ENCODE measurements around the gene DNAI4. TPM values are rescaled to one million over a fixed set of nuclear protein-coding genes. Genes with fewer than 3 reads are reported as not detected.

Gene DNAI4
- total and polyA plus RNA-seq, 2 donors (not counting 3 experiments of a cell fraction or from before 2014, with no cell fraction given) = 0.51 to 3.3 TPM

DNA sequence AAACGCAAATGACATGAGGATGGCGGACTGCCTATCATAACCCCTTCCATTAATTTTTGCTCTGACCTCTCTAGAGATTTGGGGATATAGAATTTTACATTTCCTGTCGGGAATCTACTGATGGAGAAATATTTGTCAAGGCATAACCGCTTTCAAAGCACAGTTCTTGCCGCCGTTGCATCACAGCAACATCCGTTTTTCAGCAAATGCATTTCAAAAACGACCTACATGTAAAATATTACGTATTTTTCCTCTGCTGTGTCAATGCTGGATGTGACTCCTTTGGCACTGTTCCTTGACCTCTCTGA is 5.0 kb upstream of the DNAI4 start:
- Histone ChIP-seq H3K36me3 (ENCODE audit: control insufficient read depth in 2 of 2, extremely low read depth in 1 of 2, insufficient read depth in 2 of 2, low read length in 2 of 2) (no peaks in the 10 kb centered on the region), H3K79me2 (ENCODE audit: control insufficient read depth, insufficient read depth, low read length) (peaks cover 75% of the 10 kb centered on the region), H3K27ac (ENCODE audit: insufficient read depth, low read depth, low read length) (peak overlapping the region; percentile 84), H3K9me3 (replicated peaks; ENCODE audit: control insufficient read depth, insufficient read depth, low read length) (no peaks in the 10 kb centered on the region), H2AFZ (ENCODE audit: low read depth, low read length) (peak overlapping the region; percentile 80), H3K9me1 (replicated peaks; ENCODE audit: control insufficient read depth, extremely low read depth, insufficient read depth, low read length) (no peaks in the 10 kb centered on the region), H4K20me1 (replicated peaks; ENCODE audit: control insufficient read depth, extremely low read depth, insufficient read depth, low read length) (no peaks in the 10 kb centered on the region), H3K4me3 (replicated peaks in 1 of 3; ENCODE audit: insufficient read depth in 1 of 3, low read depth in 1 of 3, low read length in 3 of 3) (peak overlapping the region; percentile 60 to 99 (median 88)), H3K4me2 (ENCODE audit: insufficient read depth, low read length) (peak overlapping the region; percentile 93), H3K4me1 (ENCODE audit: control insufficient read depth, extremely low read depth, insufficient read depth, low read length) (peaks cover 51% of the 10 kb centered on the region), H3K9ac (replicated peaks; ENCODE audit: extremely low read depth, insufficient read depth, low read length) (peak overlapping the region; percentile 70), H3K27me3 (ENCODE audit: control insufficient read depth in 2 of 2, insufficient read depth in 2 of 2, low read length in 2 of 2) (no peaks in the 10 kb centered on the region)
- ChIA-PET CTCF (interaction anchor here (1.2 to 3.1 kb wide), 3 partner anchors 14 to 168 kb away, joined by 3 to 8 read pairs (median 3); no protein-coding TSS in a partner anchor), POLR2A (no interaction called here)
- intact Hi-C loops (cut with micrococcal nuclease) = no loop called here
- no peak for DNase-seq (ENCODE audit: low read depth, low spot score)
- BruUV-seq (replicated peaks) = no TSS peak
- FAIRE-seq = no peak
- TF ChIP-seq GATA2 (IDR thresholded peaks at IDR 0.05; ENCODE audit: insufficient read depth, insufficient read length, low read depth, low read length) (no peak), POLR2AphosphoS5 (IDR thresholded peaks at IDR 0.05; ENCODE audit: insufficient read depth, low read depth, low read length) (no peak), EZH2 (IDR thresholded peaks at IDR 0.05; ENCODE audit: borderline replicate concordance, low read depth, low read length, severe bottlenecking) (no peak), MYC (IDR thresholded peaks at IDR 0.05; ENCODE audit: low read depth, low read length) (no peak), FOS (IDR thresholded peaks at IDR 0.05; ENCODE audit: borderline replicate concordance, insufficient read depth, low read length) (no peak), POLR2A (IDR thresholded peaks at IDR 0.05; ENCODE audit: low read depth, low read length) (no peak), JUN (IDR thresholded peaks at IDR 0.05; ENCODE audit: borderline replicate concordance, insufficient read depth, insufficient read length, low read depth) (no peak)
- TF ChIP-seq, protein P1, sequence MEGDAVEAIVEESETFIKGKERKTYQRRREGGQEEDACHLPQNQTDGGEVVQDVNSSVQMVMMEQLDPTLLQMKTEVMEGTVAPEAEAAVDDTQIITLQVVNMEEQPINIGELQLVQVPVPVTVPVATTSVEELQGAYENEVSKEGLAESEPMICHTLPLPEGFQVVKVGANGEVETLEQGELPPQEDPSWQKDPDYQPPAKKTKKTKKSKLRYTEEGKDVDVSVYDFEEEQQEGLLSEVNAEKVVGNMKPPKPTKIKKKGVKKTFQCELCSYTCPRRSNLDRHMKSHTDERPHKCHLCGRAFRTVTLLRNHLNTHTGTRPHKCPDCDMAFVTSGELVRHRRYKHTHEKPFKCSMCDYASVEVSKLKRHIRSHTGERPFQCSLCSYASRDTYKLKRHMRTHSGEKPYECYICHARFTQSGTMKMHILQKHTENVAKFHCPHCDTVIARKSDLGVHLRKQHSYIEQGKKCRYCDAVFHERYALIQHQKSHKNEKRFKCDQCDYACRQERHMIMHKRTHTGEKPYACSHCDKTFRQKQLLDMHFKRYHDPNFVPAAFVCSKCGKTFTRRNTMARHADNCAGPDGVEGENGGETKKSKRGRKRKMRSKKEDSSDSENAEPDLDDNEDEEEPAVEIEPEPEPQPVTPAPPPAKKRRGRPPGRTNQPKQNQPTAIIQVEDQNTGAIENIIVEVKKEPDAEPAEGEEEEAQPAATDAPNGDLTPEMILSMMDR (IDR thresholded peaks at IDR 0.05; ENCODE audit: extremely low read depth in 1 of 2, insufficient read depth in 1 of 2, low read depth in 1 of 2, low read length in 2 of 2) = no peak
- TF ChIP-seq, protein P2, sequence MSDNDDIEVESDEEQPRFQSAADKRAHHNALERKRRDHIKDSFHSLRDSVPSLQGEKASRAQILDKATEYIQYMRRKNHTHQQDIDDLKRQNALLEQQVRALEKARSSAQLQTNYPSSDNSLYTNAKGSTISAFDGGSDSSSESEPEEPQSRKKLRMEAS (IDR thresholded peaks at IDR 0.05; ENCODE audit: insufficient read depth, insufficient read length) = no peak
- dilution Hi-C loops (cut with MboI; ENCODE audit: extremely low pct_ligation_motif_present, low sequenced_read_pairs) = no loop called here

All from endothelial cell of umbilical vein (primary cell).